Memory B cell (primary cell): ENCODE results near the gene NR1D2.
"Not testable (repeated sequence)": the region's sequence is repeated elsewhere in the genome, so short reads cannot be mapped to it uniquely, and the experiment has no call there.

Experiments used
- ATAC-seq: fragments of 150-1000 bp; cut with Tn5 transposase; 2 replicates; pipeline ENCODE4 v1.10.0; 2021; ENCODE audit warnings: low read depth, mild to moderate bottlenecking, moderate library complexity
- DNase-seq, 2 donors: peaks; one replicate each; pipeline ENCODE4 v3.0.0; 2022; ENCODE audit warnings: low spot score in 2 of 2
- H3K27ac Mint-ChIP-seq: one replicate; pipeline ENCODE4 v1.8.0; 2022; ENCODE audit warnings: mild to moderate bottlenecking, moderate library complexity, mixed read lengths
- H3K27me3 Mint-ChIP-seq: one replicate; pipeline ENCODE4 v1.8.0; 2022; ENCODE audit warnings: mixed read lengths
- H3K36me3 Mint-ChIP-seq: one replicate; pipeline ENCODE4 v1.8.0; 2022; ENCODE audit warnings: mild to moderate bottlenecking, mixed read lengths
- H3K4me1 Mint-ChIP-seq: one replicate; pipeline ENCODE4 v1.8.0; 2022; ENCODE audit warnings: mixed read lengths
- H3K4me3 Mint-ChIP-seq: one replicate; pipeline ENCODE4 v1.8.0; 2022; ENCODE audit warnings: mild to moderate bottlenecking, moderate library complexity, mixed read lengths
- H3K9me3 Mint-ChIP-seq: one replicate; pipeline ENCODE4 v1.8.0; 2022; ENCODE audit warnings: mixed read lengths

The NR1D2 gene

GRCh38 chr3:23944861-23945662, at the start of gene NR1D2:
Gene NR1D2 (plus strand): TSS chr3:23945286. CDS start chr3:23945579, 293 bp downstream.
- H3K27me3 Mint-ChIP-seq = no peaks in the 10 kb centered on the region
- peak within 1 kb of the TSS; percentile 99 for H3K27ac Mint-ChIP-seq
- peak; percentile 75 to 78 for DNase-seq
- peak within 1 kb of the TSS; percentile 95 for H3K4me3 Mint-ChIP-seq
- no peaks in the 10 kb centered on the region for H3K9me3 Mint-ChIP-seq
- ATAC-seq = peak; percentile 48
- H3K36me3 Mint-ChIP-seq = peaks cover 3% of the 10 kb centered on the region
- peaks cover 25% of the 10 kb centered on the region for H3K4me1 Mint-ChIP-seq

- H3K4me1 Mint-ChIP-seq = peaks cover 2% of the 10 kb centered on the region
- H3K4me3 Mint-ChIP-seq = no peak overlapping the region
- ATAC-seq = no peak
- DNase-seq = no peak
- H3K9me3 Mint-ChIP-seq = peaks cover 2% of the 10 kb centered on the region
- no peak overlapping the region for H3K27ac Mint-ChIP-seq
- peaks cover 23% of the 10 kb centered on the region for H3K36me3 Mint-ChIP-seq
- H3K27me3 Mint-ChIP-seq = no peaks in the 10 kb centered on the region
These were observed 44.3 kb upstream of the NR1D2 start for GRCh38 chr3:23900744-23901143.

DNA sequence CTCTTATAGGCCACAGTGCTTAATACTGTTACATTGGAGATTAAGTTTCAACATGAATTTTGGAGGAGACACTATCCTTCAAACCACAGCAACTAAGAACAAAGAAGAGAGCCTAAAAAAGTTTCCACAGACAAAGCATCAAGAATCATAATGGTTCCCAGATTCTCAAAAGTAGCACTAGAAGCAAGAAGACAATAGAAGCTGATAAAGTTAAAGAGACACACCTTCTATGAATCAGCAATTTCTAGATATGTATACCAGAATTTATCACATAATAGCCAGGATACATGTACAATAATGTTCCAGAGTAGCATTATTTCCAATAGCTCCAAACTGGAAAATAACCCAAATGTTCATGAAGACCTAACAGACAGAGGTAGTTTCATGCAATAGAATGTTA, 40.5 kb upstream of the NR1D2 start:
- Mint-ChIP-seq H3K9me3 (peaks cover 2% of the 10 kb centered on the region), H3K27me3 (no peaks in the 10 kb centered on the region), H3K4me1 (no peaks in the 10 kb centered on the region), H3K4me3 (no peak overlapping the region), H3K27ac (no peak overlapping the region), H3K36me3 (peaks cover 13% of the 10 kb centered on the region)
- DNase-seq (no peak), ATAC-seq (no peak)

DNA sequence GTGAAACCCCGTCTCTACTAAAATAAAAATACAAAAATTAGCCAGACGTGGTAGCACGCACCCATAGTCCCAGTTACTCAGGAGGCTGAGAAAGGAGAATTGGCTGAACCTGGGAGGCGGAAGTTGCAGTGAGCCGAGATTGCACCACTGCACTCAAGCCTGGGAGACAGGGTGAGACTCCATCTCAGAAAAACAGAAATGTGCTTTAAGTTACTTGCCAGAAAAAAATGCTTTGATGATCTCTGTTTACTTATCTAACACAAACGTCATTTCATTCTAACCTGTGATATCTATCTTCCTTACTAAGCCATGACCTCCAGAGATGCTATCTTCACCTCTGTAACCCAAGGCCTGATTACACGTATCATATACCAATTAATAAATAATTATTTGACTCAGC, 35.7 kb upstream of the NR1D2 start:
- DNase-seq (no peak), ATAC-seq (no peak)
- H3K9me3 Mint-ChIP-seq = no peaks in the 10 kb centered on the region
- H3K27me3 Mint-ChIP-seq = no peaks in the 10 kb centered on the region
- no peaks in the 10 kb centered on the region for H3K4me1 Mint-ChIP-seq
- peaks cover 6% of the 10 kb centered on the region for H3K36me3 Mint-ChIP-seq
- no peak overlapping the region for H3K4me3 Mint-ChIP-seq
- H3K27ac Mint-ChIP-seq = no peak overlapping the region

DNA sequence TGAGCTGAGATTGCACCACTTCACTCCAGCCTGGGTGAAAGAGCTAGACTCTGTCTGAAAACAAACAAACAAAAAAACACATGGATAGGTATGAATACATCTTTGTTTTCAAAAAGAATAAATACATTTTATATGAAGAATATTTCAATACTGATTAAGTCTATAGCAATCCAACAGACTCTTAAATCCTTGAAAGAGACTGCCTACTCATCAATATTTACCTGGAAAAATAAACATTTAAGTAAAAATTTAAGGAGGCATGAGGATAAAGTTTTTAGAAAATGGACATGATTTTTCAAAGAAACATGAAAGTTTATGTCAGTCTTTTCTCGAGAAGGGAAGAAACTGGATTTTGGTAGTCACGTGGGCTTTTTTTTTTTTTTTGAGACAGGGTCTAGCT, 33.7 kb upstream of the NR1D2 start:
- peaks cover 4% of the 10 kb centered on the region for H3K36me3 Mint-ChIP-seq
- DNase-seq (no peak), ATAC-seq (no peak)
- no peaks in the 10 kb centered on the region for H3K9me3 Mint-ChIP-seq
- no peak overlapping the region for H3K4me3 Mint-ChIP-seq
- peaks cover 7% of the 10 kb centered on the region for H3K4me1 Mint-ChIP-seq
- no peak overlapping the region for H3K27ac Mint-ChIP-seq
- H3K27me3 Mint-ChIP-seq = no peaks in the 10 kb centered on the region

- H3K27me3 Mint-ChIP-seq, H3K4me3 Mint-ChIP-seq, ATAC-seq, DNase-seq, H3K9me3 Mint-ChIP-seq, H3K36me3 Mint-ChIP-seq, H3K4me1 Mint-ChIP-seq, H3K27ac Mint-ChIP-seq: not testable (repeated sequence)
These were observed 32.8 kb upstream of the NR1D2 start for GRCh38 chr3:23912335-23912734.

- ATAC-seq (no peak), DNase-seq (no peak)
- Mint-ChIP-seq H3K9me3 (no peaks in the 10 kb centered on the region), H3K27ac (no peak overlapping the region), H3K36me3 (peaks cover 9% of the 10 kb centered on the region), H3K4me3 (no peak overlapping the region), H3K4me1 (peaks cover 12% of the 10 kb centered on the region), H3K27me3 (no peaks in the 10 kb centered on the region)
These were observed 31.9 kb upstream of the NR1D2 start for GRCh38 chr3:23913182-23913581.

GRCh38 chr3:23913873-23914743, 31.0 kb upstream of the NR1D2 start:
- Mint-ChIP-seq H3K4me1 (peaks cover 20% of the 10 kb centered on the region), H3K27ac (no peak overlapping the region), H3K36me3 (peaks cover 16% of the 10 kb centered on the region), H3K27me3 (no peaks in the 10 kb centered on the region), H3K4me3 (no peak overlapping the region), H3K9me3 (no peaks in the 10 kb centered on the region)
- DNase-seq (no peak), ATAC-seq (no peak)

- H3K36me3 Mint-ChIP-seq = peaks cover 20% of the 10 kb centered on the region
- peak overlapping the region; percentile 97 for H3K4me3 Mint-ChIP-seq
- peaks cover 27% of the 10 kb centered on the region for H3K4me1 Mint-ChIP-seq
- ATAC-seq (no peak), DNase-seq (no peak)
- no peaks in the 10 kb centered on the region for H3K27me3 Mint-ChIP-seq
- H3K27ac Mint-ChIP-seq = no peak overlapping the region
- no peaks in the 10 kb centered on the region for H3K9me3 Mint-ChIP-seq
These were observed 29.5 kb upstream of the NR1D2 start for GRCh38 chr3:23915537-23916108.

- DNase-seq (no peak), ATAC-seq (peak; percentile 26)
- no peaks in the 10 kb centered on the region for H3K9me3 Mint-ChIP-seq
- peak overlapping the region; percentile 97 for H3K4me3 Mint-ChIP-seq
- peaks cover 27% of the 10 kb centered on the region for H3K4me1 Mint-ChIP-seq
- H3K36me3 Mint-ChIP-seq = peaks cover 21% of the 10 kb centered on the region
- H3K27ac Mint-ChIP-seq = peak overlapping the region; percentile 95
- no peaks in the 10 kb centered on the region for H3K27me3 Mint-ChIP-seq
These were observed 28.8 kb upstream of the NR1D2 start for GRCh38 chr3:23916152-23916885.

- peaks cover 27% of the 10 kb centered on the region for H3K4me1 Mint-ChIP-seq
- peak within 1 kb of the TSS; percentile 95 for H3K27ac Mint-ChIP-seq
- peak within 1 kb of the TSS; percentile 97 for H3K4me3 Mint-ChIP-seq
These were observed 28.0 kb upstream of the NR1D2 start, which contains the start of the genes NKIRAS1 and RPL15 for GRCh38 chr3:23916886-23917678. Gene NKIRAS1 (minus strand): TSS chr3:23916990. CDS start chr3:23910904, 6,086 bp downstream. Gene RPL15 (plus strand): TSS chr3:23917132. CDS start chr3:23917860, 728 bp downstream.

GRCh38 chr3:23917679-23918303, 27.3 kb upstream of the NR1D2 start:
- DNase-seq = peak in 1 of 2 donors; percentile 12
- not testable (repeated sequence) for ATAC-seq, H3K27me3 Mint-ChIP-seq, H3K9me3 Mint-ChIP-seq
- H3K4me1 Mint-ChIP-seq = peaks cover 27% of the 10 kb centered on the region
- peaks cover 21% of the 10 kb centered on the region for H3K36me3 Mint-ChIP-seq
- peak overlapping the region; percentile 97 for H3K4me3 Mint-ChIP-seq
- H3K27ac Mint-ChIP-seq = peak overlapping the region; percentile 95

More at GRCh38 chr3:23916886-23917678, 28.0 kb upstream of the NR1D2 start, which contains the start of the genes NKIRAS1 and RPL15:
- Mint-ChIP-seq H3K27me3 (no peaks in the 10 kb centered on the region), H3K9me3 (no peaks in the 10 kb centered on the region), H3K36me3 (peaks cover 21% of the 10 kb centered on the region)
- peak; percentile 85 for ATAC-seq
- DNase-seq = peak; percentile 92 to 97
